Fibroblast of skin of right quadriceps (primary cell): ENCODE results near the gene IGF2BP2.

Source experiments
- DNase-seq: peaks from one replicate; pipeline ENCODE4 v3.0.0-alpha.2; 2013

Gene IGF2BP2

DNA sequence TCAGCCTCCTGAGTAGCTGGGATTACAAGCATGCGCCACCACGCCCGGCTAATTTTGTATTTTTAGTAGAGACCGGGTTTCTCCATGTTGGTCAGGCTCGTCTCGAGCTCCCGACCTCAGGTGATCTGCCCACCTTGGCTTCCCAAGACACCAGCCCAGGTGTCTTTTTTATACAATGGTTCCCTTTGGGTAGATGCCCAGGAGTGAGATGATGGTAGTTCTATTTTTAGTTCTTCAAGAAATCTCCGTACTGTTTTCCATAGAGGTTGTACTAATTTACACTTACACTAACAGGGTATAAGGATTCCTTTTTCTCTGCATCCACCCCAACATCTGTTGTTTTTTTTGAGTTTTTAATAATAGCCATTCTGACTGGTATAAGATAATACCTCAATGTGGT, 94.3 kb downstream of the IGF2BP2 start:
- no peak for DNase-seq

- peak; percentile 89 for DNase-seq
Observed at GRCh38 chr3:185729337-185730055, 95.3 kb downstream of the IGF2BP2 start.

DNA sequence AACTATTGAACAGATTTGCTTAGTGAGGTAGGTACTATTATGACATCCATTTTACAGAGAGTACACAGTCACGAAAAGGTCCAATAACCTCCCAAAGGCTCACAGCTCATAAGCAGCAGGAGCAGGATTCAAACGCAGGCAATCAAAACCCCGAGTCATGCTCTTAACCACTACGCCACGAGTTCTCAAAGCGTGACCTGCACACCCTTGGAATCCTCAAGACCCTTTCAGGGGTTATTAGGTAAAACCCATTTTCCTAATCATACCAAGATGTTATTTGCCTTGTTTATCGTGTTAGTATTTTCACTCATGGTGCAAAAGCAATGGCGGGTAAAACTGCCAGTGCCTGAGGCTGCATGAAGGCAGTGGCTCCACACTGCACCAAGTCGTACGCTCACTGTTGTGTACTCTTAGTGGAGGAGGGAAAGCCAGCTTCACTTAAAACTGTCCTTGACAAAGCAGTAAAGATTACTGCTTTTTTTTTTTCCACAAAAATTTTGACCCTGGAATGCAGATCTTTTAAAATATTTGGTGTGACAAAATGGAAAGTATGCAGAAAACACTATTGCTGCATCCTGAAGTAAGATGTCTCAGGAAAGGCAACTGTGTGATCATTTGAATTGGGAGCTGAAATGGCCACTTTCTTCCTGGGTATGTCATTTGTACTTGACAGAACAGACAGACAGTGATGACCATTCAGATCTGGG, 96.1 kb downstream of the IGF2BP2 start:
- peak; percentile 74 for DNase-seq

GRCh38 chr3:185727873-185728272, 97.0 kb downstream of the IGF2BP2 start:
- no peak for DNase-seq

DNA sequence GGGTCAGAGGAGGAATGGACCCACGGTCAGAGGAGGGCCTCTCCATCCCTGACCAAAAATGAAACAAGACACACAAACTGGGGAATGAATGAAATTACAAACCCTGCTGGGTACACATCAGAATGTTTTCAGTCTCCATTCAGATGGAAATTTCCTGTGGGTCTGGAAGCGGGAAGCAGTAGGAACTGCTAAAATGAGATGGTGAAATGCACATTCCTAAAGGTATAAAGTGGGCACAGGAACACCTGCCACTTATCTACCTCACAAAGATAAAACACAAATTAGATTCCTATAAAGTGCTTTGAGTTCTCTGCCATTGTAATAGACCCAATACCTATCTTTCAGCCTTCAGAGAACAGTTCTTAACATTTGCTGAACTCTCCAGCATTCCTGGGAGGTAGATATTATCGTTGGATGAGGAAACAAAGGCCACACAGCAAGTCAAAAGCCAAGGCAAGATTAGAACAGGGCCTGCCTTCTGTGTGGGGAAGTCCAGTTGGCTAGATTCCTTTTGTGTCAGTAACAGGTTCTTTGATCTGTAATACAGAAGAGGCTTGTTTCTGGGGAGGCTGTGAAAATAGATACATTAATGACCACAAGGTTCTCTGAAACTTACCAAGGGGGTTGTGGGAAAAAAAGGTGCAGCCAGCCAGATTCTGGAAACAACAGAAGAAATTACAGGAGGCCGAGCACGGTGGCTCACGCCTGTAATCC, 98.4 kb downstream of the IGF2BP2 start:
- no peak for DNase-seq

- DNase-seq: peak; percentile 78
Observed at GRCh38 chr3:185724761-185725160, 100.1 kb downstream of the IGF2BP2 start.

DNA sequence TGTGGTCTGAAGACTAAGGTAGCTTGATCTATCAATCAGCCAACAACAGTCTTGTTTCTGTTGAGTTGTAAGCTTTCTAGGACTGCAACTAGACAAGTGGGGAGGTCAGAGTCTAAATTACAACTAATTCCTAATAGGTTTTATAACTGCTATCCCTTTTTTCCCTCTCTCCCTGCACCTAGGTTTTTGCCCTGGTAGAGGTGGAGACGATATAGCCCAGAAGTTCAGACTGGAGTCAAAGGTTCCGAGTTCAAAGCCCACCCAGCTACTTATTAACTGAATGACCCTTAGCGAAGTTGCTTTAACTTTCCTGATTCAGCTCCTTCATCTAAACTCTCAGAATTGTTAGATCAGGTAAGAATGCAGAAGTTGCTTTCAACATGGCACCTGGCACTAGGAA, 100.6 kb downstream of the IGF2BP2 start:
- DNase-seq: no peak

- no peak for DNase-seq
Observed at GRCh38 chr3:185722881-185723280, 102.0 kb downstream of the IGF2BP2 start.

DNA sequence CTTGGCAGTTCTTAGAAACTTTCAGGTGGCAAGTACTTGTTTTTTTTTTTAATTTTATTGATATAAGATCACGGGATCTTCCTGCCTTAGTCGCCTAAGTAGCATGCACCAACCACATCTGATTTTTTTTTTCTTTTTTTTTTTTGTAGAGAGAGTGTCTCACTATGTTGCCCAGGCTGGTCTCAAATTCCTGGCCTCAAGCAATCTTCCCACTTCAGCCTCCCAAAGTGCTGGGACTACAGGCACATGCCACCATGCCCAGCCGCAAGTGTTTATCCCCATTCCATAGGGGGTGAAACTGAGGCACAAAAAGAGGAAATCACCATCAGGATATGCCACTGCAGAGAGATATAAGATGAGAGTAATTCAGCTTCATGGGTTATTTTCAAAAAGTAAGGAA, 102.9 kb downstream of the IGF2BP2 start:
- no peak for DNase-seq

GRCh38 chr3:185720326-185720725, 104.5 kb downstream of the IGF2BP2 start:
- no peak for DNase-seq

- DNase-seq: no peak
Observed at GRCh38 chr3:185718736-185719593, 105.9 kb downstream of the IGF2BP2 start.

- no peak for DNase-seq
Observed at GRCh38 chr3:185717627-185718402, 107.0 kb downstream of the IGF2BP2 start.

DNA sequence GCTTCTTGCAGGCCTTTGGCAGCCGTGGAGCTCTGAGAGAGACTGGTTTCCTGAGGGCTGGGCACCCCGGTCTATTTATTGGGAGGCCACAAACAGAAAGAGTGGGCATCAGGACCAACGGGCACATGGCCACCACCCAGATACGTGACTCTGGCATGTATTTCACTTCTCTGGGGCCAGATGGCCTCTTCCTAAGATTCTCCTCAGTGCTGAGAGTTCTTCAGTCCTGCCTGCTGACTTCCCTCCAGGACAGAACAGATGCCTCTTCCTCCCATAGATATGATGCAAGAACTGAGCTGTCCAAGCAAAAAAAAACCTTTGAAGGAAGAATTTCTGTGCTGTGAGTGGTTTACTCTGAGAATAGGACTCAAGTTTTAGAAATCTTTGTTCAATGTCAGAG, 107.7 kb downstream of the IGF2BP2 start:
- DNase-seq: peak; percentile 86

GRCh38 chr3:185716436-185717108, 108.3 kb downstream of the IGF2BP2 start:
- DNase-seq: no peak

GRCh38 chr3:185715091-185715490, 109.8 kb downstream of the IGF2BP2 start:
- peak; percentile 81 for DNase-seq

GRCh38 chr3:185714085-185714484, 110.8 kb downstream of the IGF2BP2 start:
- no peak for DNase-seq

DNA sequence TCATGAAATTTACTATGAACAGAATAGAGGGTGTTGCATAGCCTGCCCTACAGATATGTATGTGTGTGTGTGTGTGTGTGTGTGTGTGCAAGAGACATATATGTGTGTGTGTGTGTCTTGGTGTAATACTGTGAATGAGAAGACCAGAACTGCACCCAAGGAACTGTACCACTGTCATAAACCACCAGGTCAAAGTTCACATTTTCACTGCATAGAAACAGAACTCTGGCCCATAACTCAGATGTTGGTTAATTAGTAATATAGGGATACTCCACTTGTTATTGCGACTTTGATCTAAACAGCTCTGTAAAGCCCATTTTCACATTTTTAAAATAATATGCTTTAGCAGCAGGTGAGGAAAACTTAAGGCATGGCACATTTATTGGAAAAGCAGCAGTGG, 111.8 kb downstream of the IGF2BP2 start:
- no peak for DNase-seq

DNA sequence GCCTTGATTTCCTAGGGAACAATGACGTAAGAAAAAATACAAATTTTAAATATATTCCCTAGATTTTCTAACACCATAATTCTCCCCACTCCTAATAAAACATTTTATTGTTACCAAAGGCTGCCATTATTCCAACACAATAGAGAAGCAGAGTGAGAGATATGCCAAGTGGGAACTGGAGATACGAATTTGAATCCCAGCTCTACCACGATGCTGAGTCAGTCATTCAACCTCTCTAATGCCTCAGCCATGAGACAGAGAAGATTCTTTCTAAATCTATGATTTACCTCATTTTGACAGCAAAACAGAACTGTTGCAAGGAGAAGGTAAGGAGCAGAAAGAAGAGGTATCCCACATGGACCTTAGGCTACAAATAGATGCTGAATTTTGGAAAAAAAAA, 112.5 kb downstream of the IGF2BP2 start:
- peak; percentile 61 for DNase-seq

GRCh38 chr3:185711255-185711870, 113.5 kb downstream of the IGF2BP2 start:
- peak; percentile 68 for DNase-seq

- no peak for DNase-seq
Observed at GRCh38 chr3:185709251-185709955, 115.4 kb downstream of the IGF2BP2 start.
